HG02840 (cell line): Measurements from ENCODE around the gene MYL6.
"Not testable (repeated sequence)": the region's sequence is repeated elsewhere in the genome, so short reads cannot be mapped to it uniquely, and the experiment has no call there.

Experiments
- ATAC-seq: cut with Tn5 transposase; IDR thresholded peaks from one replicate; pipeline ENCODE4 v1.9.1; 2021; ENCODE audit warnings: mild to moderate bottlenecking, moderate library complexity, moderate number of reproducible peaks; ENCODE audit not compliant: unreplicated experiment, low FRiP score

Gene MYL6

GRCh38 chr12:56188778-56189098, 30.6 kb downstream of the MYL6 start:
- ATAC-seq = no peak

GRCh38 chr12:56189099-56189917, 31.1 kb downstream of the MYL6 start, which contains the start of gene SMARCC2:
Gene SMARCC2 (minus strand): TSS chr12:56189483. CDS start chr12:56189461, 22 bp downstream.
- no peak for ATAC-seq

GRCh38 chr12:56189918-56190694, 31.9 kb downstream of the MYL6 start:
- no peak for ATAC-seq

- no peak for ATAC-seq
Observed at GRCh38 chr12:56190695-56191155, 32.6 kb downstream of the MYL6 start.

- ATAC-seq = no peak
Observed at GRCh38 chr12:56192582-56192981, 34.4 kb downstream of the MYL6 start.

- no peak for ATAC-seq
Observed at GRCh38 chr12:56193025-56193578, 34.9 kb downstream of the MYL6 start.

- ATAC-seq = not testable (repeated sequence)
Observed at GRCh38 chr12:56196818-56197550, 38.8 kb downstream of the MYL6 start.

GRCh38 chr12:56197921-56198635, 39.9 kb downstream of the MYL6 start:
- ATAC-seq = no peak

GRCh38 chr12:56198836-56199235, 40.7 kb downstream of the MYL6 start:
- ATAC-seq = no peak

GRCh38 chr12:56202366-56202765, 44.2 kb downstream of the MYL6 start:
- ATAC-seq = no peak

- no peak for ATAC-seq
Observed at GRCh38 chr12:56202838-56203237, 44.7 kb downstream of the MYL6 start.

- no peak for ATAC-seq
Observed at GRCh38 chr12:56204275-56204674, 46.1 kb downstream of the MYL6 start.

- ATAC-seq = no peak
Observed at GRCh38 chr12:56205445-56205844, 47.3 kb downstream of the MYL6 start.

GRCh38 chr12:56206452-56207166, 48.5 kb downstream of the MYL6 start:
- ATAC-seq = no peak

GRCh38 chr12:56208006-56208405, 49.8 kb downstream of the MYL6 start:
- no peak for ATAC-seq
